GM21528 (cell line): ENCODE data around the gene BPI.
"Not testable (repeated sequence)": the region's sequence is repeated elsewhere in the genome, so short reads cannot be mapped to it uniquely, and the experiment has no call there.

ENCODE experiments used
- ATAC-seq: cut with Tn5 transposase; IDR thresholded peaks from one replicate; pipeline ENCODE4 v1.9.1; 2021; ENCODE audit warnings: mild to moderate bottlenecking, moderate library complexity; ENCODE audit not compliant: unreplicated experiment, low FRiP score

Gene BPI

GRCh38 chr20:38353316-38353715 is 49.4 kb downstream of the BPI start:
- no peak for ATAC-seq

GRCh38 chr20:38354227-38354626 is 50.3 kb downstream of the BPI start:
- no peak for ATAC-seq

- no peak for ATAC-seq
These were observed 51.4 kb downstream of the BPI start for GRCh38 chr20:38355161-38356012.

- ATAC-seq, result no peak
These were observed 53.8 kb downstream of the BPI start for GRCh38 chr20:38357653-38358207.

- ATAC-seq, result no peak
These were observed 54.6 kb downstream of the BPI start for GRCh38 chr20:38358556-38358955.

GRCh38 chr20:38363004-38363747 is 59.2 kb downstream of the BPI start:
- ATAC-seq, result no peak

GRCh38 chr20:38369389-38369788 is 65.4 kb downstream of the BPI start:
- ATAC-seq, result no peak

GRCh38 chr20:38372806-38373205 is 68.8 kb downstream of the BPI start:
- no peak for ATAC-seq

- no peak for ATAC-seq
These were observed 69.4 kb downstream of the BPI start for GRCh38 chr20:38373231-38373867.

GRCh38 chr20:38373898-38374297 is 69.9 kb downstream of the BPI start:
- ATAC-seq, result no peak

- ATAC-seq, result no peak
These were observed 73.2 kb downstream of the BPI start for GRCh38 chr20:38377039-38377685.

GRCh38 chr20:38377838-38378237 is 73.9 kb downstream of the BPI start:
- not testable (repeated sequence) for ATAC-seq

GRCh38 chr20:38383147-38383546 is 79.2 kb downstream of the BPI start:
- ATAC-seq, result no peak

- ATAC-seq, result no peak
These were observed 82.0 kb downstream of the BPI start for GRCh38 chr20:38386004-38386403.

GRCh38 chr20:38386851-38387250 is 82.9 kb downstream of the BPI start:
- ATAC-seq, result no peak
